Measurements from ENCODE around the gene DMWD. TPM values are rescaled to one million over a fixed set of nuclear protein-coding genes. Genes with fewer than 3 reads are reported as not detected.
A peak's percentile ranks its signal among the peaks of the same experiment; 100 is the strongest.

DMWD gene
- total RNA-seq, 1 experiment from 2014 or later: 57.5 TPM

- intact Hi-C loops (cut with micrococcal nuclease): no loop called here
- Mint-ChIP-seq H3K9me3 (ENCODE audit: unreplicated experiment) (no peaks in the 10 kb centered on the region), H3K4me3 (ENCODE audit: unreplicated experiment) (no peak overlapping the region), H3K27ac (ENCODE audit: low read depth, unreplicated experiment) (no peak overlapping the region), H3K27me3 (ENCODE audit: insufficient read depth, unreplicated experiment) (no peaks in the 10 kb centered on the region), H3K36me3 (ENCODE audit: insufficient read depth, unreplicated experiment) (peaks cover 75% of the 10 kb centered on the region), H3K4me1 (ENCODE audit: insufficient read depth, unreplicated experiment) (peaks cover 15% of the 10 kb centered on the region)
- POLR2A ChIA-PET: interaction anchor here (1.2 to 1.9 kb wide), 2 partner anchors 23 to 58 kb away, joined by 4 to 7 read pairs; no protein-coding TSS in a partner anchor
- no peak for DNase-seq (ENCODE audit: unreplicated experiment)
- CTCF ChIA-PET: interaction anchor here (0.6 to 2.5 kb wide), 6 partner anchors 8 to 199 kb away, joined by 3 to 11 read pairs (median 4); partner anchors contain the start of gene SIX5
- BruUV-seq (replicated peaks): no TSS peak
- TF ChIP-seq CTCF (IDR thresholded peaks at IDR 0.05; ENCODE audit: unreplicated experiment): no peak
Observed at GRCh38 chr19:45825917-45826893, 33.6 kb upstream of the DMWD start.

- POLR2A ChIA-PET: interaction anchor here (0.8 to 1.9 kb wide), 2 partner anchors 57 to 95 kb away, joined by 3 to 7 read pairs; partner anchors contain the start of gene FBXO46
- Mint-ChIP-seq H3K27ac (ENCODE audit: low read depth, unreplicated experiment) (no peak overlapping the region), H3K36me3 (ENCODE audit: insufficient read depth, unreplicated experiment) (peaks cover 68% of the 10 kb centered on the region), H3K4me1 (ENCODE audit: insufficient read depth, unreplicated experiment) (peaks cover 15% of the 10 kb centered on the region), H3K9me3 (ENCODE audit: unreplicated experiment) (no peaks in the 10 kb centered on the region), H3K4me3 (ENCODE audit: unreplicated experiment) (no peak overlapping the region), H3K27me3 (ENCODE audit: insufficient read depth, unreplicated experiment) (no peaks in the 10 kb centered on the region)
- no TSS peak for BruUV-seq (replicated peaks)
- CTCF ChIA-PET: interaction anchor here (0.5 to 2.5 kb wide), 5 partner anchors 9 to 204 kb away, joined by 3 to 11 read pairs (median 5); partner anchors contain the start of gene SIX5
- DNase-seq (ENCODE audit: unreplicated experiment): no peak
- intact Hi-C loops (cut with micrococcal nuclease): no loop called here
- TF ChIP-seq CTCF (IDR thresholded peaks at IDR 0.05; ENCODE audit: unreplicated experiment): no peak
Observed at GRCh38 chr19:45825263-45825605, 32.6 kb upstream of the DMWD start.

- POLR2A ChIA-PET: interaction anchor here (0.8 to 1.7 kb wide), 7 partner anchors 11 to 133 kb away, joined by 3 to 6 read pairs (median 3); partner anchors contain the start of genes FBXO46, QPCTL and SNRPD2
- Mint-ChIP-seq H3K36me3 (ENCODE audit: insufficient read depth, unreplicated experiment) (peaks cover 66% of the 10 kb centered on the region), H3K27ac (ENCODE audit: low read depth, unreplicated experiment) (peak overlapping the region; percentile 17), H3K9me3 (ENCODE audit: unreplicated experiment) (no peaks in the 10 kb centered on the region), H3K27me3 (ENCODE audit: insufficient read depth, unreplicated experiment) (no peaks in the 10 kb centered on the region), H3K4me1 (ENCODE audit: insufficient read depth, unreplicated experiment) (peaks cover 15% of the 10 kb centered on the region), H3K4me3 (ENCODE audit: unreplicated experiment) (no peak overlapping the region)
- no peak for TF ChIP-seq CTCF (IDR thresholded peaks at IDR 0.05; ENCODE audit: unreplicated experiment)
- intact Hi-C loops (cut with micrococcal nuclease): no loop called here
- BruUV-seq (replicated peaks): no TSS peak
- CTCF ChIA-PET: interaction anchor here (0.5 to 2.5 kb wide), 7 partner anchors 8 to 539 kb away, joined by 3 to 11 read pairs (median 5); partner anchors contain the start of genes RSPH6A and SIX5
- no peak for DNase-seq (ENCODE audit: unreplicated experiment)
Observed at GRCh38 chr19:45824531-45825262, 32.1 kb upstream of the DMWD start.
